ENCODE data around the gene CDH4.
"Not testable (repeated sequence)": the region's sequence is repeated elsewhere in the genome, so short reads cannot be mapped to it uniquely, and the experiment has no call there.

CDH4 gene

DNA sequence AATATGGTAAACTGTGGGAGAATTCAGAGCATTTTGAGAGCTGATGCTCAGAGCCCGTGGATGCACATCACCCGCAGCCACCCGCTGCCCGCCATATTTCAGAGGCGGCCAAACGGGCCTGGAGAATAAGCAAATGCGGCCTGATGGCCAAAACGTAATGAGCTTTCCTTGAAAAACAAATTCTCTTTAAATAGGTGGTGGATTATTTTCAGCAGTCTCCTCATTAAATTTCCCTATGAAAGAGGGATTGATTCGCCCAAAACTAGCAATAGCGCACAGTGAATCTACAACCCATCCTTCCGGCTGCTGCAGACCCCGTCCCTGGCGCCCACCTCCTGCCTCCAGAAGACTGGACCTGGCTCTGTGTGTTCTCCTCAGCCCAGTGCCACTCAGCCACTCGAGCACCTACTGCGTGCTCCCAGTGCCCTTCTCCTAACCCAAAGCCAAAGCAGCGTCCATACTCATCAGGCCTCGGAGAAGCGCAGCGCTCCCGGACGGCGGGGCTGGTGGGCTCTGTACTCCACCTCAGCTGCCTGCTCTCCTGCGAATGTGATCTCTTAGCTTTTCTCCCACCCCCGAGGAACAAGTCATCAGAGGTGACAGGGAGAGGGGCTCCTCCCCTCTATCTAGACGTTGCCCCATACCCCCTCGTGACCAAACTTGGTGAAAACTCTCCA, 588.9 kb downstream of the CDH4 start:
- no peak for DNase-seq

- DNase-seq, result no peak
These were observed 589.5 kb downstream of the CDH4 start for GRCh38 chr20:61841551-61841950.

DNA sequence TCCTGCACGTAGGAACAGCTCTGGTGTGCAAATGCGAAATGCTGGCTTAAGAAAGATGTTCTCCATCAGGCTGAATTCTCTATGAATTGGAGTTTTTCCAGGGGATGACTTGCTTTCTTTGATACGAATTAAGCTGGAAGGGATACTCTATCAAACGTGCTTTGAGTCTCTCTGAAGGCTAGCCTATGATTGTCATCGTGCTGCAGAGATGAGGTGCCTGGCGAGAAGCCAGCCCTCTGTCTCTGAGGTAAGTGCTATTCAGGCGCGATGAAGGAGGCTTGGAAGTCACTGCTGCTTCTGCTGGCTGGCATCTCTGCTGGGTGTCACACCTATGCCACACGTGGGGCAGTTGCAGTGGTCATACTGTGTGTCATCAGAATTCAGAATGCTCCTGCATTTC, 589.9 kb downstream of the CDH4 start:
- no peak for DNase-seq

DNA sequence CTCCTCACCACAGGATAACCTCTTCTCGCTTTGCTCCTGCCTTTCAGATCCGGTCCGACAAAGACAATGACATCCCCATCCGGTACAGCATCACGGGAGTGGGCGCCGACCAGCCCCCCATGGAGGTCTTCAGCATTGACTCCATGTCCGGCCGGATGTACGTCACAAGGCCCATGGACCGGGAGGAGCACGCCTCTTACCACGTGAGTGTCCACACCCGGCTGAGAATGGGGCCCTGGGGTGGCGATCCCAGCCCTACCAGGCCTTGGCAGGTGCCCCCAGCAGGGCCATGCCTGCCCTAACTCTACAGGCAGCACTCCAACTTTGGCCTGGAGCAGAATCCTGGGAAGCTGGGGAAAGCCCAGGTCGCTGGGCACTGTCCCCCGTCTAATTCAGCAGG, 592.6 kb downstream of the CDH4 start:
- no peak for DNase-seq

- DNase-seq, result no peak
These were observed 593.2 kb downstream of the CDH4 start for GRCh38 chr20:61845233-61845671.

DNA sequence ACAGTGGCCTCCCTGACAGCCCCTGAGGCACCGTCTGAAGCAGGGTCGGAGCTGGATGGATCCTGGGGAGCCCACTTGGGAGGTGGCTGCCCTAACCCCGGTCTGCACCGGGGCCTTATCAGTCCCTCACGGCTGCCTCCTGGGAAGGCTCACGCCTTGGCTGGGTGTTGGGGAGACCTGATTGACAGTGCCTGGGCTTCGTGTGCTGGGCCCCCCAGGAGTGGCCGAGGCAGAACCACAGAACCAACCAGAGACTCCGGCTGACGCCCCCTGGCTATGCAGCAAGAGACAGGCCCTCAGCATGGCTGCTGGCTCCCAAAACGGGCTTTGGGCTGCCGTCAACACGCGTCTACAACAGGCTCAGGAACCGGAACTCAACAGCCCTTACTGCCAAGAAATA, 594.0 kb downstream of the CDH4 start:
- DNase-seq, result no peak

GRCh38 chr20:61846741-61847419, 594.8 kb downstream of the CDH4 start:
- no peak for DNase-seq

- no peak for DNase-seq
These were observed 595.3 kb downstream of the CDH4 start for GRCh38 chr20:61847420-61847748.

- no peak for DNase-seq
These were observed 595.9 kb downstream of the CDH4 start for GRCh38 chr20:61847986-61848385.

- no peak for DNase-seq
These were observed 596.8 kb downstream of the CDH4 start for GRCh38 chr20:61848851-61849250.

DNA sequence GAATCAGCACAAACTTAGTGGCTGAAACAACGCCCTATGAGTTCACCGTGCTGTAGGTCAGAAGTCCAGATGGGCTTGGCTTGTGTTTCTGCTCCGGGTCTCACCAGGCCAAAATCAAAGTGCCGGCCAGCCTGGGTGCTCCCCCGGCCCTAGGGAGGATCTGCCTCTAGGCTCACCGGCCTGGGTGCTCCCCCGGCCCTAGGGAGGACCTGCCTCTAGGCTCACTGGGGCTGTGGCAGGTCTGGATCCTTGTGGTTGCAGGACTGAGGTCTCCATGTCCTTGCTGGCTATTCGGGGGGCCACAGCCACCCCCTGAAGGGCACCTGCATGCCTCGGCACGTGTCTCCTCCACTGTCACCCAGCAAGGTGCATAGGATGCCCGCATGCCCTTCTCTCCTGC, 597.3 kb downstream of the CDH4 start:
- DNase-seq, result no peak

- no peak for DNase-seq
These were observed 597.8 kb downstream of the CDH4 start for GRCh38 chr20:61849822-61850221.

DNA sequence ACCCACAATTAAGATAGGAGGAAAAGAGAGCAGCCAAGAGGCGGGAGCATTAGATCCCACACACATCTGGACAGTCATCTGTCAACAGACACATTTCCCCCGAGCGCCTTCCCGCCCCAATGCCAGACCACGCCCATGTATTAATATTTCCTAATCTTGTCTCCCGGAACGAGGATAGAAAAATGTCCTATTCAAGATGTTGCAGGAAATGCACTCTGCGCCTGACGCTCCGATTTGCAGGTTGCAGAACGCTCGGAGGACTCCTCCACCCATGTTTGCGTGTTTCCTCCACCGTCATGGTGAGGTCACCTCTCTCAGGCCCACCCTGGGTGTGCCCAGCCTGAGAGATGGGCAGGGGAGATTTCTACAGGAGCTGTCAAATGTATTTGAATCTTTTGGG, 598.4 kb downstream of the CDH4 start:
- DNase-seq, result no peak

- no peak for DNase-seq
These were observed 599.2 kb downstream of the CDH4 start for GRCh38 chr20:61850926-61851900.

GRCh38 chr20:61852268-61853072, 600.4 kb downstream of the CDH4 start:
- no peak for DNase-seq

DNA sequence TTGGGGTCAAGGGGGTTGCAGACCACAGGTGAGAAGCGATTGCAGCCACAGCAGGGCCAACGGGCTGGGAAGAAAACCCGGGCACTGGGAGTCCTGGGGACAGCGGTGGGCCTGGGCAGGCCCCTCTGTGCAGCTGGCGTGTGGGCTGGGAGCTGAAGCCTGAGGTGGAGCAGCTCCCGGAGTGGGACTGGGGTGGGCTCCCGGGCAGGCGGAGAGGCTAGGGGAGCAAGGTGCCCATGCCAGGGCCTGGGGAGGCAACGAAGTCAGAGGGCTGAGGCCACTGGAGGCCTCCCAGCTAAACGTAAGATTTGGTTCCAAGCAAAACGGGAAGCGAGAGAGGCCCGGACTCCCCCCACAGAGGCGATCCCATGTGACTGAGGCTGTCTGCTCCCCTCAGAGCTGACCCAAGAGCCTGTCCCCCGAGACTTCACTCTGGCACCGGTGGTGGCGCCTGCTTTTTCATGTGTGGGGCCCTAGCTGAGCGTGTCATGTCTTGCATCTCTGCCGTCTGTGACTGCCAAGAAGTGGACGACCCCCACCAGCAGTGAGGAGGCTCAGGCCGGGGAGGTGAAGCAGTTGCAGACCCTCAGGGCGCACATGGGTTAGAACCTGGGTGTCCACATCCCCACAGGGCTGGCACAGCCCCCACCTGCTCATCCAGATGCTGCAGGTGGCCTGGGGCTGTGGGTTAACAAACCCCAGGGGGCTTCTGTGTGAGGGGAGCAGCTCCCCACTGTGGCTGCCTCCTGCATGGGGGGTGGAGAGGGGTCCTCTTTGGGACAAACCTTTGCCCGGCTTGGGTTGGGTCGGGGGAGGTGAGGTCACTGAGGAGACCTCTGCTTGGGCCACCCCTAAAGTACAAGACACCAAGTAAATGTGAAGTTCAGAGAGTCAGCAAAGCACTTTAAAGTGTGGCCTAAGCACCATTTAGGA, 601.3 kb downstream of the CDH4 start:
- DNase-seq, result no peak

- DNase-seq, result not testable (repeated sequence)
These were observed 602.5 kb downstream of the CDH4 start for GRCh38 chr20:61854538-61854937.

GRCh38 chr20:61855286-61855685, 603.2 kb downstream of the CDH4 start:
- DNase-seq, result no peak

- no peak for DNase-seq
These were observed 604.8 kb downstream of the CDH4 start for GRCh38 chr20:61856626-61857413.

DNA sequence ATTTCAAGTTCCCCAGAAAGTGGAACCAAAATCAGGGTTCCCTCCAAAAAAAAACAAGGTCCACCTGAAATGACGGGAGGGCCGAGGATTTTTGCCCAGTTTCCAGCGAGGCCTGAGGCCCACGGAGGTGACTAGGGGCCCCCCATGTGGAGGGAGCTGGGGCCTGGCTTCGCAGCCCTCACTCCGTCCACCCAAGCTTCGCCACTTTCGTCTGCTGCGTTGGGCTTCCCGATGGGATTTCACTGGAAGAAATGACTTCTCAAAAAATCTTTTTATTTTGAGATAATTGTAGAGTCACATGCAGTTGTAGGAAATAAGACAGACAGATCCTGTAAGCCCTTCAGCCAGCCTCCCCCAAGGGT, 605.3 kb downstream of the CDH4 start:
- DNase-seq, result no peak

DNA sequence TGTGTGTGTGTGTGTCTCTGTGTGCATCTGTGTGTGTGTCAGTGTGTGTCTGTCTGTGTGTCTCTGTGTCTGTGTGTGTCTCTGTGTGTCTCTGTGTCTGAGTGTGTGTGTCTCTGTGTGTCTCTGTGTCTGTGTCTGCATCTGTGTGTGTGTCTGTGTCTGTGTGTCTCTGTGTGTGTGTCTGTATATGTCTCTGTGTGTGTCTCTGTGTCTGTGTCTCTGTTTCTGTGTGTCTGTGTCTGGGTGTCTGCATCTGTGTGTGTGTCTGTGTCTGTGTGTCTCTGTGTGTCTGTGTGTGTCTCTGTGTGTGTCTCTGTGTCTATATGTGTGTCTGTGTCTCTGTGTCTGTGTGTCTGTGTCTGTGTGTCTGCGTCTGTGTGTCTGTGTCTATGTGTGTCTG, 605.8 kb downstream of the CDH4 start:
- no peak for DNase-seq
